ENCODE results near the gene RBL2.
"Not testable (repeated sequence)": the region's sequence is repeated elsewhere in the genome, so short reads cannot be mapped to it uniquely, and the experiment has no call there.

RBL2 gene

GRCh38 chr16:53504665-53505064, 70.4 kb downstream of the RBL2 start:
- no peak for DNase-seq (ENCODE audit: low read depth in 2 of 2)

GRCh38 chr16:53506254-53506653, 72.0 kb downstream of the RBL2 start:
- no peak for DNase-seq (ENCODE audit: low read depth in 2 of 2)

- DNase-seq (ENCODE audit: low read depth in 2 of 2): no peak
Measured at GRCh38 chr16:53507464-53508179, 73.4 kb downstream of the RBL2 start.

DNA sequence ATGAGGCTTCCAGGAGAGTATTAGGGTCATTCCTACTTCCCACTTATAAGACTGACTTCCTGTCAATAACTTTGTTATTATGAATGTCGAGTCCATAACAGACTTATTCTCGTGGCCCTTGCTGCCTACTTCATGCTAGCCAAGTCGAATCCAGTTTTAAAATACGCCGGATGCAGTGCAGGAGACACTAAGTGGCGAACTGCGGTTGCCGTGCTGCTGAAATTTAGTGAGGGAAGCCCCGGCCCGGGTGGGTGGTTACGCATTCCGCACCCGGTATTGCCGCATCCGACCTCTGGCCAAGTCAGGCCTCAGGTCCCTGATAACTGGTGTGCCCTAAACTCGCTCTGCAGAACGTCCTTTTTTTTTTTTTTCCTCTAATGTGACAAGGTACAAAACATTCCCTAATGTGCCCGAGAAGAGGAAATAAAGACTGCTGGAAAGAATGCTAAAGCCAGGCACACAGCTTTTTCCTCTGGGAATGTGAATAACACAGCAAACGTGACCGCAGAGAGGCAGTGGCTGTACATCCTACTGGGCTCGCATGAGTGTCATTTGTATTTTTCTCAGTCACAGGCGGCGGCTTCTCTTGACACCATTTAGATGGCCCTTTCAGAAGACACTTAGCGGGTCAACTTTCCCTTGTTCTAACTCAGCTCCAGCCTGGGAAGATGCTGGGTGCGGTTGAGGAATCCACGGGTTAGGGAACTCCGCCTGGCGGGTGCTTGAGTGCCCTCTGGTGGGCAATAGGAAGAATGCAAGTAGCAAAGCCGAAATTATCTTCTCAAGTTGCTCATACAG, 75.8 kb downstream of the RBL2 start:
- DNase-seq (ENCODE audit: low read depth in 2 of 2): no peak

DNA sequence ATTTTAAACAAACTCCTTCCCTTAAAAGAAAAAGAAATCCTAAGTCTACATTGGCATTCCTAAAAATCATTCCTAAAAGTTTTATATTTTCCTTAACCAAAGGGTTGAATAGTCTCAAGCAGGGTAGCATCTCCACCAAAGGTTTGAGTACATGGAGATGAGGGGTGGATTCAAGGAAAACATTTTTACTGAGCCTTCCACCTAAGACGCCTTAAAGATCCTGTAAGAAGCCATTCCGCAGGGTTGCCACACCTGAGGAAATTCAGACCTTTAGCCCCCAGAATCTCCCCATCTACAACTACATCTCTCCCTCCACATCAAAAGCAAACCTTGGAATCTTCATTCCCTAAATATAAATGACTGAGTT, 76.4 kb downstream of the RBL2 start:
- no peak for DNase-seq (ENCODE audit: low read depth in 2 of 2)

- DNase-seq (ENCODE audit: low read depth in 2 of 2): no peak
Measured at GRCh38 chr16:53511084-53511402, 76.8 kb downstream of the RBL2 start.

DNA sequence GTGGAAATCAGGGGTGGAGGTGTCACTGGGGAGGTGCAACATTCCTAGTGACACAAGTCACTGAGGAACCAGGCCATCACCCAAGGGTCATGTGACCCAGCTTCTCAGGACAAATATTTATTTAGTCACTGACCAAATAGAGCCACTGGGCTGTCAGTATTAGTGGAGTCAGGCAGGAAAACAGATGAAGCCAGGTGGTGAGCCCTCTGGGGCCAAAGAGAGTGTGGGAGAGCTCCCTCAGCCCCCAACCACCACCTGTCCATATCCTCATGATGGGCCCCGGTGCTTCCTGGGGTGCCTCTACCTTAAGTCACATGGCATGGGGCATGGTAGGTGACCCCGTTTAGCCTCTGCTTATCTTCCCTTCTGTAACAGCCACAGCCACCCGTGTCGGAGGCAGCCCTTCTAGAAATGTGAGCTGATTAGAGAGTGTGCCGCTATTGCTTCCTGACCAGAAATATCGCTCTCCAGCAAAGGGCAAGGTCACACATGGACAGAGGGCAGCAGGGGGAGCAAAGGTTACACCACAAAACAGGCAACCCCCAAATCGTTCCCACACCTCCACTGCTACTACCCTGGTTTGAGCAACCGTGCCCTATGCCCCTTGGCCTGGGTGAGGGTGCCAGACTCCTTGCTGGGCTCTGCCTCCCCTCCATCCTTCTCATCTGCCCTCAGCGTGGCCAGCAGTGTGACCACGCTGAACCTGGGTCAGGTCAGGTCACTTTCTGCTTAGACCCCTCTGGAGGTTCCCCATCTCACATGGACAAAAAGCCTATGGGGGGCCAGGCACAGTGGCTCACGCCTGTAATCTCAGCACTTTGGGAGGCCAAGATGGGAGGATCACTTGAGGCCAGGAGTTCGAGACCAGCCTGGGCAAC, 77.4 kb downstream of the RBL2 start:
- DNase-seq (ENCODE audit: low read depth in 2 of 2): no peak

- DNase-seq (ENCODE audit: low read depth in 2 of 2): not testable (repeated sequence)
Measured at GRCh38 chr16:53512795-53513194, 78.5 kb downstream of the RBL2 start.

DNA sequence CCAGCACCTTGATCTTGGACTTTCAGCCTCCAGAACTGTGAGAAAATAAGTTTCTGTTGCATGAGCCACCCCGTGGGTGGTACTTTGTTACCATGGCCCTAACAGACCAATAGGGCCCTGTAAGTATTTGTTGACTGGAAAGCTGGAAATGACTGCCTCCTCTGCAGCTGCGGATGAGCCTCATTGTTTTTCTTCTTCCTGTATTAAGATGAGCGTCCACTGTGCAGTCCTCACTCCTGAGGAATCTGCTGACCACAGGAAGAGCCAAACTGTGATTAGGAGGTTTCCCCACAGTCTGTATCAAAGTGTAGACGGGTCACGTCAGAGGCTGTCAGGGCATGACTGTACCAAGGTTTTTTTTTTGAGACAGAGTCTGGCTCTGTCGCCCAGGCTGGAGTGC, 81.0 kb downstream of the RBL2 start:
- DNase-seq (ENCODE audit: low read depth in 2 of 2): no peak

DNA sequence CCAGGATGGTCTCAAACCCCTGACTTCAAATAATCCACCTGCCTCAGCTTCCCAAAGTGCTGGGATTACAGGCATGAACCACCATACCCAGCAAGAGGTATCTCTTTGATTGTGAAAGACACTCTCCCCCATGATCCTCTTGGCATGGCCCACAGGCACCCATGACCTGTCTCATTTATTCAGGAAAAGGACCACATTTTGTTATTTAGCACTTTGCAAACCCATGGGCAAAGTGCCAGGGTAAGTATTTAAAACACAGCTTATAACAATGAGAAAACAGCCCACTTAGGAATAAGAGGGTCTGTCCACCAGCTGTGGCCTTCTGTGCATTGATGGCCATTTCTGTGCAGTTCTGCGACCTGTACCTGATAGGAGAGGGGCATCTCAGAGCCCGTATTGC, 81.5 kb downstream of the RBL2 start:
- no peak for DNase-seq (ENCODE audit: low read depth in 2 of 2)

- DNase-seq (ENCODE audit: low read depth in 2 of 2): no peak
Measured at GRCh38 chr16:53517851-53518250, 83.6 kb downstream of the RBL2 start.

DNA sequence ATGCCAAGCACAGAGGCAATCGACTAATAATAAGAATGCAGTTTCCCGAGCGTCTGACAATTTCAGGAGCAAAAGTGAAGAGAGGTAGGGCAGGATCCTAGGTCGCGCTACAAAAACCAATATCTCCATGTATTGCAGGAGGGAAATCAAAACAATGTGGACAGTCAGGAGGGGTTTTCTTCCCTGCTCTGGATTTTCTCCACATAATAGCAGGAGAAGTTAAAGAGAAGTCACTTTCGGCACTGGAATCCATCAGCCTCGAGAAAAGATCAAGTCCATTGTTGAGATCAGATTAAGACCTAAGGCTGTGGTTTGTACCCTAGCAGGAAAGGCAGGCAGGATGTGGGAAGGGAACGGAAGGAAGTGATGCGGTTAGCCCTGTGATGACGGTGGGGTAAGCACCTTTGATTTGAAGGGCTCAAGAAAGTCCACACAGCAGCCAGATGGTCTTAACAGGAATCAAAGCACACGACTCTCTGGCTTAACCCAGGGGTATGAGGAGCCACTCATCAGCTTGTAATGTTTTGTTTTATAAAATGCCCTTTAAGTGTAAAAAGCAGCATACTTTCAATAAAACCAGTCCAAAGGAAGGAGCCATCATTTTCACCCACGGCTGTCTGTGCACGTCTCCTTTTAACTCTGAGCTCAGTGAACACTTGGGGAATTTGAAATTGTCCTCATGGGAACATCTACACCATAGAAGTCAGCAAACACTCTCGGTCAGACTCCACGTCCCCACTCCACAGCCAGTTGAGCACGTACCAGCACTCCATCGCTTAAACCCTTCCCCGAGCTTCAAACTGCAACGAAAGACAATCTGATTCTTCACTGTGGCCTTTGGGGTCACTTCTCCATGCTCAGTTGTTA, 84.5 kb downstream of the RBL2 start:
- DNase-seq (ENCODE audit: low read depth in 2 of 2): peak; percentile 48 to 57

DNA sequence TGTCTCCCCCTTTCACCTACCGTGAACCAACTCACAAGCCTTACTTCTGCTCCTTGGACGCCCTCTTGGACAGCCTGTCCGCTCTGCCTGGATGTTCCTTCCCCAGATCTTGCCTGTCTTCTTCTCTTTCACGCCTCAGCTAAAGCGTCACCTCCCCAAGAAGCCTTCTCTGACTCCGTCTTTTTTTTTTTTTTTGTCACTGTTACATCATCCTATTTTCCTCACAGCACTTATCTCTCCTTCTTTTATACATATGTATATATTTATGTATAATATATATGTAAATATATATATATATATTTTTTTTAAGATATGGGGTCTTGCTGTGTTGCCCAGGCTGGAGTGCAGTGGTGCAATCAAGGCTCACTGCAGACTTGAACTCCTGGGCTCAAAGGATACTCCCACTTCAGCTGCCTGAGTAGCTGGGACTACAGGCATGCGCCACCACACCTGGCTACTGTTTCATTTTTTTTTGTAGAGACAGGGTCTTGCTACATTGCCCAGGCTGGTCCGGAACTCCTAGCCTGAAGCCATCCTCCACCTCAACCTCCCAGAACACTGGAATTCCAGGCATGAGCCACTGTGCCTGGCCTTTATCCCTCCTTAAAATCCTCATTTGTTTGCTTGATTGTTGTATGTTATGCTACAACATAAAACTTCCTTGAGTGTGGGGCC, 85.3 kb downstream of the RBL2 start:
- DNase-seq (ENCODE audit: low read depth in 2 of 2): no peak

- DNase-seq (ENCODE audit: low read depth in 2 of 2): no peak
Measured at GRCh38 chr16:53523126-53523804, 89.0 kb downstream of the RBL2 start.

GRCh38 chr16:53523971-53524548, 89.8 kb downstream of the RBL2 start:
- DNase-seq (ENCODE audit: low read depth in 2 of 2): no peak

DNA sequence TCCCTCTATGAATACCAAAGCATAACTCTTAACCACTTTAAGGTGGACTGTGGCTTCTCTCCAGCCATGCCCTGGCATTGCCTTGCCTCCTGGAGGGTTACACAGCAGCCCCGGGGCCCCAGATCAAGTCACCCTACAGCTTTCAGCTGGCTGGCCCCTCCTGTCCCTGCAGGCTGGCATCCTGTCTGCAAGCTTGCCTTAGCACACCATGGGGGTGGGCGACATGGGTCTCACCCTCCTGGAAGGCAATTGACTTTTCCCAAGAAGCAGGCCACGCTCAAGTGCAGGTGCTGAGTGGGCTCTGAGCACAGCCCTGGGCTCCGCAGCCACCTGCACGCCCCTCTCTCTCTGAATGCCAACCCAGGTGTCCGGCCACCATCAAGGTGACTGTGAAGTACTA, 94.5 kb downstream of the RBL2 start:
- DNase-seq (ENCODE audit: low read depth in 2 of 2): no peak

DNA sequence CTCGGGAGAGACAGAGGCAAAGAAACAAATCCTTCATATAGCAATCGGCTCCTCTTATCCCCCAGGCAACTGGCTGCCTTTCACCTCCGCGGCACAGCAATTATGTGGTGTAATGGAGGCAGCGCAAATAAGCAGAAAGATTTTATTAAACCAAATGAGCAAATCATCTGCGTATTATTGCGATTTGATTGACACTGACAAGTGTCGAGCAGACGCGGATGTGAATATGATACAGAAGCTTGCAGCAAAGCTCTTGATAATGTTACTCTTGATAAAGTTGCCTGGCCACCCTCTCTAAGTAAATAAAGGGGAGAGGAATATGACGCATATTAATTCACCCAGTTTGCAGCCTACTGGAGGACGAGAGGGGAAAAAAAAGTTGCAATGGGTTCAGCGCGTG, 95.2 kb downstream of the RBL2 start:
- DNase-seq (ENCODE audit: low read depth in 2 of 2): no peak

GRCh38 chr16:53530046-53530445, 95.8 kb downstream of the RBL2 start:
- DNase-seq (ENCODE audit: low read depth in 2 of 2): no peak

DNA sequence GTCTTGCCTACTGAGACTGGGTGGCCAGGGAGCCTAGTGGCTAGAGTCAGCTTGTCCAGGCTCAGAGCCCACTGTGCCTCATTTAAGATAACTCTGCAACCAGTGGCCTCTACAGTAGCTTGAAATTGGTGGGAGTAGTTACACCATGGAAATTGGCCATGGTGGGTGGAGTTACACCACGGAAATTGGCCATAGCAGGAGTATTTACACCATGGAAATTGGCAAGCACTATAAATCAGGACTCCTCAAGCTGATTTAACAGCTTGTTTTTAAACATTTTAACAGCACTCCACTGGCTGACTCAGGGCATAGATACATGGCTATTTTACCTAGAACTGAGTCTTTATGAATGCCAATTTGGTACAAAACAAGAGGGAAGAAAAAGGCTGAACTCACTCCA, 96.5 kb downstream of the RBL2 start:
- no peak for DNase-seq (ENCODE audit: low read depth in 2 of 2)

GRCh38 chr16:53534206-53534605, 99.9 kb downstream of the RBL2 start:
- no peak for DNase-seq (ENCODE audit: low read depth in 2 of 2)

All from stimulated activated CD4-positive, alpha-beta T cell treated with anti-CD3 and anti-CD28 coated beads, Interleukin-4, amount 100 ng/mL, for 48 hours (primary cell).